HEK293 (cell line): Measurements from ENCODE around the gene MPPED1.

Experiments
- CTCF ChIA-PET: fragments of 350-600 bp; formaldehyde crosslinking; extraction: SDS; loops from one replicate; lab custom pipeline; 2021; ENCODE audit warnings: antibody characterized with exemption; lab: Yijun Ruan, JAX
- POLR2A ChIA-PET: fragments of 300-600 bp; formaldehyde crosslinking; extraction: SDS; loops from one replicate; lab custom pipeline; 2020; ENCODE audit warnings: antibody characterized with exemption, inconsistent platforms; lab: Yijun Ruan, JAX
- H3K27ac ChIP-seq: fragments of 200-500 bp; sonication (Bioruptor generic); 2 replicates; pipeline ENCODE4 v1.5.1; 2014; ENCODE audit warnings: low read depth, low read length, control low read depth, inconsistent platforms; ENCODE audit errors: extremely low read depth
- H3K36me3 ChIP-seq, 2 experiments: fragments of 200-500 bp in 1 of 2; sonication (Bioruptor generic) in 1 of 2; 1 replicate in 1 of 2; 2 replicates in 1 of 2; pipeline ENCODE4 v1.5.1; 2014 to 2017; ENCODE audit warnings: inconsistent platforms in 2 of 2, low read length in 2 of 2; ENCODE audit not compliant: control insufficient read depth in 2 of 2, insufficient read depth in 1 of 2
- H3K4me1 ChIP-seq: fragments of 200-500 bp; sonication (Bioruptor generic); 2 replicates; pipeline ENCODE4 v1.5.1; 2014; ENCODE audit warnings: mild to moderate bottlenecking, low read length, inconsistent platforms; ENCODE audit not compliant: control insufficient read depth, insufficient read depth
- H3K4me3 ChIP-seq: 2 replicates; pipeline ENCODE4 v1.5.1; 2011; ENCODE audit warnings: low read depth, mild to moderate bottlenecking, control low read depth, low read length, moderate library complexity
- H3K9me3 ChIP-seq: fragments of 200-500 bp; sonication (Bioruptor generic); 2 replicates; pipeline ENCODE4 v1.5.1; 2014; ENCODE audit warnings: low read depth, low read length, inconsistent platforms; ENCODE audit not compliant: control insufficient read depth, insufficient read depth
- GFI1B ChIP-seq: fragments of 450-650 bp; formaldehyde crosslinking; IDR thresholded peaks from 2 replicates; pipeline ENCODE4 v1.5.1; 2016; ENCODE audit warnings: missing biosample characterization, missing genetic modification characterization
- HOXA7 ChIP-seq: sonication (generic); formaldehyde crosslinking; IDR thresholded peaks from 2 replicates; pipeline ENCODE4 v1.8.1; 2022; ENCODE audit warnings: missing genetic modification reagents, borderline replicate concordance
- MYNN ChIP-seq: fragments of 450-650 bp; formaldehyde crosslinking; IDR thresholded peaks from 2 replicates; pipeline ENCODE4 v1.5.1; 2016; ENCODE audit warnings: missing biosample characterization, missing genetic modification characterization, borderline replicate concordance
- OSR2 ChIP-seq: fragments of 450-650 bp; formaldehyde crosslinking; IDR thresholded peaks from 2 replicates; pipeline ENCODE4 v1.5.1; 2016; ENCODE audit warnings: missing biosample characterization, missing genetic modification characterization
- SALL2 ChIP-seq: fragments of 450-650 bp; formaldehyde crosslinking; IDR thresholded peaks from 2 replicates; pipeline ENCODE4 v1.5.0; 2017; ENCODE audit warnings: missing biosample characterization, mild to moderate bottlenecking, missing genetic modification characterization, borderline replicate concordance
- SETDB1 ChIP-seq: IDR thresholded peaks from one replicate; pipeline ENCODE4 v1.6.1; 2017; ENCODE audit warnings: mild to moderate bottlenecking, low read length, moderate library complexity, mixed read lengths; ENCODE audit not compliant: insufficient read length
- ZBTB10 ChIP-seq: fragments of 450-650 bp; formaldehyde crosslinking; IDR thresholded peaks from 2 replicates; pipeline ENCODE4 v1.5.1; 2016; ENCODE audit warnings: missing biosample characterization, missing genetic modification characterization
- ZBTB17 ChIP-seq: fragments of 450-650 bp; formaldehyde crosslinking; IDR thresholded peaks from 2 replicates; pipeline ENCODE4 v1.5.1; 2016; ENCODE audit warnings: missing biosample characterization, missing genetic modification characterization
- ZBTB48 ChIP-seq: fragments of 450-650 bp; formaldehyde crosslinking; IDR thresholded peaks from 2 replicates; pipeline ENCODE4 v1.5.1; 2016; ENCODE audit warnings: missing biosample characterization, missing genetic modification characterization
- ZBTB8A ChIP-seq: fragments of 450-650 bp; formaldehyde crosslinking; IDR thresholded peaks from 2 replicates; pipeline ENCODE4 v1.5.1; 2016; ENCODE audit warnings: missing biosample characterization, missing genetic modification characterization
- ZNF202 ChIP-seq: fragments of 450-650 bp; formaldehyde crosslinking; IDR thresholded peaks from 2 replicates; pipeline ENCODE4 v1.5.1; 2016; ENCODE audit warnings: missing biosample characterization, missing genetic modification characterization, borderline replicate concordance
- ZNF239 ChIP-seq: fragments of 450-650 bp; formaldehyde crosslinking; IDR thresholded peaks from 2 replicates; pipeline ENCODE4 v1.5.1; 2016; ENCODE audit warnings: missing biosample characterization, missing genetic modification characterization
- ZNF366 ChIP-seq: fragments of 450-650 bp; formaldehyde crosslinking; conservative IDR thresholded peaks from 2 replicates; pipeline ENCODE4 v1.5.1; 2016; ENCODE audit warnings: missing biosample characterization, missing genetic modification characterization
- ZNF394 ChIP-seq: fragments of 450-650 bp; formaldehyde crosslinking; IDR thresholded peaks from 2 replicates; pipeline ENCODE4 v1.5.1; 2016; ENCODE audit warnings: missing biosample characterization, missing genetic modification characterization, mild to moderate bottlenecking, moderate library complexity, borderline replicate concordance
- ZNF404 ChIP-seq: fragments of 450-650 bp; formaldehyde crosslinking; IDR thresholded peaks from 2 replicates; pipeline ENCODE4 v1.5.1; 2017; ENCODE audit warnings: missing biosample characterization, missing genetic modification characterization
- ZNF48 ChIP-seq: fragments of 450-650 bp; formaldehyde crosslinking; IDR thresholded peaks from 2 replicates; pipeline ENCODE4 v1.5.1; 2016; ENCODE audit warnings: missing biosample characterization, missing genetic modification characterization
- ZNF510 ChIP-seq: fragments of 450-650 bp; formaldehyde crosslinking; IDR thresholded peaks from 2 replicates; pipeline ENCODE4 v1.5.1; 2018; ENCODE audit warnings: mild to moderate bottlenecking, missing genetic modification characterization, missing biosample characterization; ENCODE audit not compliant: insufficient replicate concordance
- ZNF513 ChIP-seq: fragments of 450-650 bp; IDR thresholded peaks from 2 replicates; pipeline ENCODE4 v1.5.1; 2018; ENCODE audit warnings: missing biosample characterization, missing genetic modification characterization
- ZNF529 ChIP-seq: fragments of 450-650 bp; formaldehyde crosslinking; IDR thresholded peaks from 2 replicates; pipeline ENCODE4 v1.5.1; 2017; ENCODE audit warnings: missing genetic modification characterization, missing biosample characterization; ENCODE audit not compliant: insufficient replicate concordance
- ZNF610 ChIP-seq: fragments of 450-650 bp; formaldehyde crosslinking; IDR thresholded peaks from 2 replicates; pipeline ENCODE4 v1.5.1; 2016; ENCODE audit warnings: missing biosample characterization, missing genetic modification characterization, borderline replicate concordance
- ZNF623 ChIP-seq: fragments of 450-650 bp; formaldehyde crosslinking; IDR thresholded peaks from 2 replicates; pipeline ENCODE4 v1.5.1; 2016; ENCODE audit warnings: missing biosample characterization, missing genetic modification characterization
- ZNF701 ChIP-seq: fragments of 450-650 bp; formaldehyde crosslinking; IDR thresholded peaks from 2 replicates; pipeline ENCODE4 v1.5.1; 2016; ENCODE audit warnings: missing biosample characterization, missing genetic modification characterization
- ZNF776 ChIP-seq: fragments of 450-650 bp; formaldehyde crosslinking; IDR thresholded peaks from 2 replicates; pipeline ENCODE4 v1.5.0; 2017; ENCODE audit warnings: missing biosample characterization, missing genetic modification characterization, borderline replicate concordance
- ZNF791 ChIP-seq: fragments of 450-650 bp; formaldehyde crosslinking; IDR thresholded peaks from 2 replicates; pipeline ENCODE4 v1.5.1; 2016; ENCODE audit warnings: missing biosample characterization, missing genetic modification characterization
- TF ChIP-seq, protein P1 (sequence below): fragments of 450-650 bp; formaldehyde crosslinking; IDR thresholded peaks from 2 replicates; pipeline ENCODE4 v1.5.1; 2016; ENCODE audit warnings: missing biosample characterization, missing genetic modification characterization, low read depth
- TF ChIP-seq, protein P2 (sequence below): fragments of 450-650 bp; formaldehyde crosslinking; IDR thresholded peaks from 2 replicates; pipeline ENCODE4 v1.5.1; 2017; ENCODE audit warnings: missing biosample characterization, missing genetic modification characterization

Gene MPPED1

DNA sequence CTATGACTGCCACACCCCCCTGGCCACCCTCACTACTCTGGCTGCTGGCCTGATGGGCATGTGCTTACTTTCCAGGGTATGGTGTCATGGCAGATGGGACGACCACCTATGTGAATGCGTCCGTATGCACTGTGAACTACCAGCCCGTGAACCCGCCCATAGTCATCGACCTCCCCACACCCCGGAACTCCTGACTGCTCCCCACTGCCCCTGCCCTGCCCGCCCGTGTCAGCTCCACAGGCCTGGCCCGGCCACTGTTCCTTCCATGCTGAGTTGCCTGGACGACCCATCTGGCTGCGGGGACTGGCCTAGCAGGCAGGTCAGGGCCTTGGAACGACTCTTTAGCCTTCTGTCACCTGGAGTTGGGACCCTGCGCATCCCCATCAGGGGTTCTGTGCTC is 93.6 kb downstream of the MPPED1 start:
- Histone ChIP-seq H3K27ac (no peak overlapping the region), H3K4me1 (no peaks in the 10 kb centered on the region), H3K4me3 (no peak overlapping the region), H3K36me3 (no peaks in the 10 kb centered on the region), H3K9me3 (no peaks in the 10 kb centered on the region)
- TF ChIP-seq ZNF404 (tag by site-specific recombination), result no peak
- no peak for TF ChIP-seq ZNF791 (tag by site-specific recombination)
- no peak for TF ChIP-seq GFI1B (tag by site-specific recombination)
- TF ChIP-seq ZNF623, result no peak
- TF ChIP-seq ZBTB48 (tag by site-specific recombination), result no peak
- TF ChIP-seq ZNF529 (tag by site-specific recombination), result no peak
- TF ChIP-seq ZNF513 (tag by site-specific recombination), result no peak
- TF ChIP-seq MYNN, result no peak
- TF ChIP-seq, protein P1, sequence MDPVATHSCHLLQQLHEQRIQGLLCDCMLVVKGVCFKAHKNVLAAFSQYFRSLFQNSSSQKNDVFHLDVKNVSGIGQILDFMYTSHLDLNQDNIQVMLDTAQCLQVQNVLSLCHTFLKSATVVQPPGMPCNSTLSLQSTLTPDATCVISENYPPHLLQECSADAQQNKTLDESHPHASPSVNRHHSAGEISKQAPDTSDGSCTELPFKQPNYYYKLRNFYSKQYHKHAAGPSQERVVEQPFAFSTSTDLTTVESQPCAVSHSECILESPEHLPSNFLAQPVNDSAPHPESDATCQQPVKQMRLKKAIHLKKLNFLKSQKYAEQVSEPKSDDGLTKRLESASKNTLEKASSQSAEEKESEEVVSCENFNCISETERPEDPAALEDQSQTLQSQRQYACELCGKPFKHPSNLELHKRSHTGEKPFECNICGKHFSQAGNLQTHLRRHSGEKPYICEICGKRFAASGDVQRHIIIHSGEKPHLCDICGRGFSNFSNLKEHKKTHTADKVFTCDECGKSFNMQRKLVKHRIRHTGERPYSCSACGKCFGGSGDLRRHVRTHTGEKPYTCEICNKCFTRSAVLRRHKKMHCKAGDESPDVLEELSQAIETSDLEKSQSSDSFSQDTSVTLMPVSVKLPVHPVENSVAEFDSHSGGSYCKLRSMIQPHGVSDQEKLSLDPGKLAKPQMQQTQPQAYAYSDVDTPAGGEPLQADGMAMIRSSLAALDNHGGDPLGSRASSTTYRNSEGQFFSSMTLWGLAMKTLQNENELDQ (tag by site-specific recombination), result no peak
- TF ChIP-seq ZNF48 (tag by site-specific recombination), result no peak
- TF ChIP-seq HOXA7 (CRISPR knock-in tag), result no peak
- no peak for TF ChIP-seq ZNF776 (tag by site-specific recombination)
- TF ChIP-seq, protein P2, sequence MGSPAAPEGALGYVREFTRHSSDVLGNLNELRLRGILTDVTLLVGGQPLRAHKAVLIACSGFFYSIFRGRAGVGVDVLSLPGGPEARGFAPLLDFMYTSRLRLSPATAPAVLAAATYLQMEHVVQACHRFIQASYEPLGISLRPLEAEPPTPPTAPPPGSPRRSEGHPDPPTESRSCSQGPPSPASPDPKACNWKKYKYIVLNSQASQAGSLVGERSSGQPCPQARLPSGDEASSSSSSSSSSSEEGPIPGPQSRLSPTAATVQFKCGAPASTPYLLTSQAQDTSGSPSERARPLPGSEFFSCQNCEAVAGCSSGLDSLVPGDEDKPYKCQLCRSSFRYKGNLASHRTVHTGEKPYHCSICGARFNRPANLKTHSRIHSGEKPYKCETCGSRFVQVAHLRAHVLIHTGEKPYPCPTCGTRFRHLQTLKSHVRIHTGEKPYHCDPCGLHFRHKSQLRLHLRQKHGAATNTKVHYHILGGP, result no peak
- ChIA-PET CTCF (interaction anchor here (1.0 kb wide), 1 partner anchor 11 kb away, joined by 4 read pairs; no protein-coding TSS in a partner anchor), POLR2A (interaction anchor here (0.7 kb wide), 1 partner anchor 211 kb away, joined by 4 read pairs; no protein-coding TSS in a partner anchor)

DNA sequence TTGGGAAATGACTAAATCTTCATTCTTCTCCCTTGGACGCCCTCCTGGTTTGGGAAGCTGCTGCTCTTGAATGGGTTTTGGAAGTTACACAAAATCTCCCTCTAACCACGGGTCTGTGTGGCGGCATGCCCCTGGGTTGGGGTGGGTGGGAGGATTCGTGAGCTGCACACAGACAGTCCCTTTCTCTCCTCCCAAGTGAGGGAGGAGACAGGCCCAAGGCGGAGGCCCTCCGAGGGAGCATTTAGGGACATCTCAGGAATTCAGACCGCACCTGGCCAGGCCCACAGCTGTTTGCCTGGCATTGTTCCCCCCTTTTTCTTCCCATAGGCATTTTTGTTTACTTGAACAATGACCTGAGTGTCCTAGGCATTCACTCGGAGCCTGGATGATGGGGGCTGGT is 94.1 kb downstream of the MPPED1 start:
- no peaks in the 10 kb centered on the region for H3K9me3 ChIP-seq
- H3K4me1 ChIP-seq, result no peaks in the 10 kb centered on the region
- TF ChIP-seq ZNF776 (tag by site-specific recombination) (no peak), ZBTB10 (tag by site-specific recombination) (no peak), SETDB1 (no peak), ZNF510 (tag by site-specific recombination) (no peak), ZNF701 (tag by site-specific recombination) (no peak), OSR2 (no peak), ZBTB8A (tag by site-specific recombination) (no peak), ZNF610 (no peak), ZNF239 (tag by site-specific recombination) (no peak), HOXA7 (CRISPR knock-in tag) (no peak), SALL2 (tag by site-specific recombination) (no peak), ZBTB17 (no peak), ZNF202 (no peak), ZNF366 (tag by site-specific recombination) (no peak), ZNF394 (tag by site-specific recombination) (no peak)
- no peak overlapping the region for H3K27ac ChIP-seq
- ChIA-PET POLR2A (interaction anchor here (0.7 kb wide), 1 partner anchor 211 kb away, joined by 4 read pairs; no protein-coding TSS in a partner anchor), CTCF (interaction anchor here (1.0 kb wide), 1 partner anchor 10 kb away, joined by 4 read pairs; no protein-coding TSS in a partner anchor)
- no peak overlapping the region for H3K4me3 ChIP-seq
- H3K36me3 ChIP-seq, result no peaks in the 10 kb centered on the region
